ENCODE data around the gene ZNF577.

The ZNF577 gene

GRCh38 chr19:51926784-51927741 lies 39.3 kb upstream of the ZNF577 start, which contains the start of gene ZNF613:
TSS of gene ZNF613 (plus strand) at chr19:51927472. CDS start at chr19:51936221, 8,749 bp downstream.
- Histone ChIP-seq H3K79me1 (ENCODE audit: low read depth, low read length) (peaks cover 3% of the 10 kb centered on the region), H2AFZ (ENCODE audit: low read length) (peak within 1 kb of the TSS; percentile 95), H3K27ac (replicated peaks; ENCODE audit: low read length) (peak within 1 kb of the TSS; percentile 85), H3K36me3 (replicated peaks in 1 of 2; ENCODE audit: control insufficient read depth in 2 of 2, insufficient read depth in 2 of 2, low read length in 2 of 2) (peaks cover 6 to 32% of the 10 kb centered on the region in 2 donors), H2BK15ac (ENCODE audit: low read length) (peak within 1 kb of the TSS; percentile 55), H3K4ac (ENCODE audit: low read length) (no peak within 1 kb of the TSS), H2BK120ac (ENCODE audit: low read depth, low read length) (no peak within 1 kb of the TSS), H3K23ac (ENCODE audit: low read depth, low read length, poor library complexity) (peak within 1 kb of the TSS; percentile 89), H3K14ac (ENCODE audit: low read length) (peak within 1 kb of the TSS; percentile 56), H4K91ac (ENCODE audit: low read depth, low read length, poor library complexity) (no peak within 1 kb of the TSS), H4K8ac (ENCODE audit: low read depth, low read length) (peak within 1 kb of the TSS; percentile 43), H3K4me3 (ENCODE audit: low read length in 2 of 2) (peak within 1 kb of the TSS; percentile 78 to 96), H3K18ac (ENCODE audit: low read length) (peak within 1 kb of the TSS; percentile 99), H2BK5ac (ENCODE audit: low read length) (peak within 1 kb of the TSS; percentile 44), H3K9ac (ENCODE audit: low read depth, low read length, poor library complexity) (peak within 1 kb of the TSS; percentile 92), H2BK12ac (ENCODE audit: low read length) (no peak within 1 kb of the TSS), H3K27me3 (ENCODE audit: control insufficient read depth in 3 of 3, insufficient read depth in 3 of 3, low read depth in 1 of 3, low read length in 3 of 3) (no peaks in the 10 kb centered on the region), H2AK5ac (ENCODE audit: low read depth, low read length) (no peak within 1 kb of the TSS), H3K4me2 (ENCODE audit: insufficient read depth, low read length, poor library complexity, severe bottlenecking) (peak within 1 kb of the TSS; percentile 71), H3K9me3 (replicated peaks in 1 of 2; ENCODE audit: control insufficient read depth in 2 of 2, insufficient read depth in 1 of 2, low read depth in 1 of 2, low read length in 2 of 2) (peaks cover 12 to 57% of the 10 kb centered on the region in 2 donors), H3K4me1 (ENCODE audit: control insufficient read depth in 2 of 2, insufficient read depth in 1 of 2, low read depth in 1 of 2, low read length in 2 of 2) (peaks cover 2 to 4% of the 10 kb centered on the region in 2 donors)
- peak; percentile 88 for DNase-seq (ENCODE audit: low spot score)
- WGBS, 2 donors (ENCODE audit: extremely low coverage in 2 of 2, insufficient read length in 2 of 2, insufficient replicate concordance in 1 of 2), result no CpG with 5 or more reads among the region's 52 CpGs

- Histone ChIP-seq H3K4me1 (ENCODE audit: control insufficient read depth in 2 of 2, insufficient read depth in 1 of 2, low read depth in 1 of 2, low read length in 2 of 2) (peaks cover 2 to 4% of the 10 kb centered on the region in 2 donors), H3K9me3 (replicated peaks in 1 of 2; ENCODE audit: control insufficient read depth in 2 of 2, insufficient read depth in 1 of 2, low read depth in 1 of 2, low read length in 2 of 2) (peaks cover 11 to 57% of the 10 kb centered on the region in 2 donors), H4K8ac (ENCODE audit: low read depth, low read length) (no peak overlapping the region), H2BK12ac (ENCODE audit: low read length) (no peak overlapping the region), H2BK120ac (ENCODE audit: low read depth, low read length) (no peak overlapping the region), H3K4me3 (ENCODE audit: low read length in 2 of 2) (peak overlapping the region; percentile 72 to 78), H3K79me1 (ENCODE audit: low read depth, low read length) (peaks cover 3% of the 10 kb centered on the region), H3K27ac (replicated peaks; ENCODE audit: low read length) (no peak overlapping the region), H3K23ac (ENCODE audit: low read depth, low read length, poor library complexity) (no peak overlapping the region), H3K4ac (ENCODE audit: low read length) (no peak overlapping the region), H2BK5ac (ENCODE audit: low read length) (no peak overlapping the region), H4K91ac (ENCODE audit: low read depth, low read length, poor library complexity) (no peak overlapping the region), H3K18ac (ENCODE audit: low read length) (no peak overlapping the region), H2AK5ac (ENCODE audit: low read depth, low read length) (no peak overlapping the region), H3K9ac (ENCODE audit: low read depth, low read length, poor library complexity) (no peak overlapping the region), H3K14ac (ENCODE audit: low read length) (no peak overlapping the region), H2BK15ac (ENCODE audit: low read length) (no peak overlapping the region), H3K4me2 (ENCODE audit: insufficient read depth, low read length, poor library complexity, severe bottlenecking) (peak overlapping the region; percentile 71), H2AFZ (ENCODE audit: low read length) (peak overlapping the region; percentile 95), H3K36me3 (replicated peaks in 1 of 2; ENCODE audit: control insufficient read depth in 2 of 2, insufficient read depth in 2 of 2, low read length in 2 of 2) (peaks cover 1 to 26% of the 10 kb centered on the region in 2 donors), H3K27me3 (ENCODE audit: control insufficient read depth in 3 of 3, insufficient read depth in 3 of 3, low read depth in 1 of 3, low read length in 3 of 3) (no peaks in the 10 kb centered on the region)
- WGBS, 2 donors (ENCODE audit: extremely low coverage in 2 of 2, insufficient read length in 2 of 2, insufficient replicate concordance in 1 of 2), result no CpG with 5 or more reads among the region's 11 CpGs
- no peak for DNase-seq (ENCODE audit: low spot score)
Observed at GRCh38 chr19:51926426-51926783, 38.7 kb upstream of the ZNF577 start.

GRCh38 chr19:51921949-51922348 lies 34.2 kb upstream of the ZNF577 start:
- no peak overlapping the region for H4K91ac ChIP-seq (ENCODE audit: low read depth, low read length, poor library complexity)
- H2BK5ac ChIP-seq (ENCODE audit: low read length), result no peak overlapping the region
- no peak overlapping the region for H2AK5ac ChIP-seq (ENCODE audit: low read depth, low read length)
- no peak overlapping the region for H3K23ac ChIP-seq (ENCODE audit: low read depth, low read length, poor library complexity)
- no peak overlapping the region for H3K4me2 ChIP-seq (ENCODE audit: insufficient read depth, low read length, poor library complexity, severe bottlenecking)
- no peaks in the 10 kb centered on the region for H3K79me1 ChIP-seq (ENCODE audit: low read depth, low read length)
- H3K36me3 ChIP-seq (replicated peaks in 1 of 2; ENCODE audit: control insufficient read depth in 2 of 2, insufficient read depth in 2 of 2, low read length in 2 of 2), result no peaks in the 10 kb centered on the region
- no peak overlapping the region for H3K27ac ChIP-seq (replicated peaks; ENCODE audit: low read length)
- H2BK120ac ChIP-seq (ENCODE audit: low read depth, low read length), result no peak overlapping the region
- H3K4me1 ChIP-seq (ENCODE audit: control insufficient read depth in 2 of 2, insufficient read depth in 1 of 2, low read depth in 1 of 2, low read length in 2 of 2), result peaks cover 0 to 1% of the 10 kb centered on the region in 2 donors
- H2BK15ac ChIP-seq (ENCODE audit: low read length), result no peak overlapping the region
- no CpG with 5 or more reads among the region's 8 CpGs for WGBS, 2 donors (ENCODE audit: extremely low coverage in 2 of 2, insufficient read length in 2 of 2, insufficient replicate concordance in 1 of 2)
- H3K14ac ChIP-seq (ENCODE audit: low read length), result no peak overlapping the region
- no peak overlapping the region for H4K8ac ChIP-seq (ENCODE audit: low read depth, low read length)
- H2BK12ac ChIP-seq (ENCODE audit: low read length), result no peak overlapping the region
- H3K9me3 ChIP-seq (replicated peaks in 1 of 2; ENCODE audit: control insufficient read depth in 2 of 2, insufficient read depth in 1 of 2, low read depth in 1 of 2, low read length in 2 of 2), result peaks cover 20 to 59% of the 10 kb centered on the region in 2 donors
- no peak overlapping the region for H3K4me3 ChIP-seq (ENCODE audit: low read length in 2 of 2)
- no peak overlapping the region for H2AFZ ChIP-seq (ENCODE audit: low read length)
- H3K4ac ChIP-seq (ENCODE audit: low read length), result no peak overlapping the region
- H3K27me3 ChIP-seq (ENCODE audit: control insufficient read depth in 3 of 3, insufficient read depth in 3 of 3, low read depth in 1 of 3, low read length in 3 of 3), result no peaks in the 10 kb centered on the region
- H3K18ac ChIP-seq (ENCODE audit: low read length), result no peak overlapping the region
- no peak overlapping the region for H3K9ac ChIP-seq (ENCODE audit: low read depth, low read length, poor library complexity)
- DNase-seq (ENCODE audit: low spot score), result no peak

- Histone ChIP-seq H3K4me3 (ENCODE audit: low read length in 2 of 2) (no peak overlapping the region), H3K79me1 (ENCODE audit: low read depth, low read length) (no peaks in the 10 kb centered on the region), H2BK5ac (ENCODE audit: low read length) (no peak overlapping the region), H3K18ac (ENCODE audit: low read length) (no peak overlapping the region), H2BK15ac (ENCODE audit: low read length) (no peak overlapping the region), H3K4me1 (ENCODE audit: control insufficient read depth in 2 of 2, insufficient read depth in 1 of 2, low read depth in 1 of 2, low read length in 2 of 2) (no peaks in the 10 kb centered on the region), H4K8ac (ENCODE audit: low read depth, low read length) (no peak overlapping the region), H3K27ac (replicated peaks; ENCODE audit: low read length) (no peak overlapping the region), H3K14ac (ENCODE audit: low read length) (no peak overlapping the region), H3K4ac (ENCODE audit: low read length) (no peak overlapping the region), H3K9me3 (replicated peaks in 1 of 2; ENCODE audit: control insufficient read depth in 2 of 2, insufficient read depth in 1 of 2, low read depth in 1 of 2, low read length in 2 of 2) (peaks cover 25 to 69% of the 10 kb centered on the region in 2 donors), H3K4me2 (ENCODE audit: insufficient read depth, low read length, poor library complexity, severe bottlenecking) (no peak overlapping the region), H4K91ac (ENCODE audit: low read depth, low read length, poor library complexity) (no peak overlapping the region), H3K23ac (ENCODE audit: low read depth, low read length, poor library complexity) (no peak overlapping the region), H2BK120ac (ENCODE audit: low read depth, low read length) (no peak overlapping the region), H2AFZ (ENCODE audit: low read length) (no peak overlapping the region), H2AK5ac (ENCODE audit: low read depth, low read length) (no peak overlapping the region), H3K27me3 (ENCODE audit: control insufficient read depth in 3 of 3, insufficient read depth in 3 of 3, low read depth in 1 of 3, low read length in 3 of 3) (no peaks in the 10 kb centered on the region), H3K36me3 (replicated peaks in 1 of 2; ENCODE audit: control insufficient read depth in 2 of 2, insufficient read depth in 2 of 2, low read length in 2 of 2) (no peaks in the 10 kb centered on the region), H2BK12ac (ENCODE audit: low read length) (no peak overlapping the region), H3K9ac (ENCODE audit: low read depth, low read length, poor library complexity) (no peak overlapping the region)
- no CpG with 5 or more reads among the region's 3 CpGs for WGBS, 2 donors (ENCODE audit: extremely low coverage in 2 of 2, insufficient read length in 2 of 2, insufficient replicate concordance in 1 of 2)
- no peak for DNase-seq (ENCODE audit: low spot score)
Observed at GRCh38 chr19:51919606-51920005, 31.9 kb upstream of the ZNF577 start.
